HS-27A (cell line): ENCODE measurements around the gene MEX3D.

ENCODE experiments used
- DNase-seq: peaks from one replicate; pipeline ENCODE4 v3.0.0-alpha.2; 2012; ENCODE audit warnings: low read depth, missing footprints

The MEX3D gene

GRCh38 chr19:1518471-1518870, 49.7 kb downstream of the MEX3D start:
- DNase-seq: no peak

GRCh38 chr19:1516395-1516753, 51.8 kb downstream of the MEX3D start:
- DNase-seq: no peak

- no peak for DNase-seq
Measured at GRCh38 chr19:1514986-1515721, 53.0 kb downstream of the MEX3D start.

GRCh38 chr19:1514295-1514661, 53.8 kb downstream of the MEX3D start:
- no peak for DNase-seq

- no peak for DNase-seq
Measured at GRCh38 chr19:1513499-1514294, 54.4 kb downstream of the MEX3D start.

- no peak for DNase-seq
Measured at GRCh38 chr19:1512671-1513498, 55.2 kb downstream of the MEX3D start, which contains the start of gene ADAMTSL5. Gene ADAMTSL5, minus strand, starts transcription at chr19:1513019. Its CDS starts 2,076 bp downstream, at chr19:1510943.

- no peak for DNase-seq
Measured at GRCh38 chr19:1511318-1512317, 56.5 kb downstream of the MEX3D start.

- DNase-seq: no peak
Measured at GRCh38 chr19:1510807-1511206, 57.3 kb downstream of the MEX3D start.

GRCh38 chr19:1510442-1510806, 57.7 kb downstream of the MEX3D start:
- DNase-seq: no peak

GRCh38 chr19:1509602-1510441, 58.3 kb downstream of the MEX3D start:
- no peak for DNase-seq

- no peak for DNase-seq
Measured at GRCh38 chr19:1508507-1508856, 59.6 kb downstream of the MEX3D start.

GRCh38 chr19:1507763-1508506, 60.2 kb downstream of the MEX3D start:
- DNase-seq: peak; percentile 68

- DNase-seq: no peak
Measured at GRCh38 chr19:1507192-1507660, 60.9 kb downstream of the MEX3D start.

GRCh38 chr19:1505991-1506881, 61.9 kb downstream of the MEX3D start:
- DNase-seq: no peak

GRCh38 chr19:1505012-1505411, 63.1 kb downstream of the MEX3D start:
- DNase-seq: no peak
